Gastrocnemius medialis (tissue), 4 donors: ENCODE results near the gene RAB13. TPM values are rescaled to one million over a fixed set of nuclear protein-coding genes. Genes with fewer than 3 reads are reported as not detected.
A peak's percentile ranks its signal among the peaks of the same experiment; 100 is the strongest.

ENCODE experiments used
- ATAC-seq, 2 donors: fragments of 150-250 bp; one replicate each; pipeline ENCODE4 v1.9.1; 2016
- DNase-seq, 2 donors: peaks; one replicate each; pipeline ENCODE4 v3.0.0-alpha.2; 2019
- H3K27ac ChIP-seq, 4 donors: fragments of 200-600 bp; sonication (generic); 1 replicate in 1 of 4; 2 replicates in 3 of 4; pipeline ENCODE4 v1.5.1; 2016 to 2018; ENCODE audit warnings: mild to moderate bottlenecking in 2 of 4, moderate library complexity in 1 of 4
- H3K27me3 ChIP-seq, 3 donors: fragments of 200-600 bp; sonication (generic) in 2 of 3; 1 replicate in 1 of 3; 2 replicates in 2 of 3; pipeline versions ENCODE4 v1.5.1 to v1.6.0; 2016 to 2019; ENCODE audit warnings: mild to moderate bottlenecking in 1 of 3, moderate library complexity in 1 of 3
- H3K36me3 ChIP-seq, 2 donors: fragments of 200-600 bp; sonication (generic) in 1 of 2; one replicate each; pipeline ENCODE4 v1.5.1; 2017 to 2018
- H3K4me1 ChIP-seq, 2 donors: fragments of 200-600 bp; sonication (generic) in 1 of 2; one replicate each; pipeline ENCODE4 v1.5.1; 2016 to 2017; ENCODE audit warnings: mild to moderate bottlenecking in 2 of 2
- H3K4me3 ChIP-seq, 4 donors: fragments of 200-600 bp; sonication (generic) in 3 of 4; 1 replicate in 1 of 4; 2 replicates in 3 of 4; pipeline ENCODE4 v1.5.1; 2016 to 2019; ENCODE audit warnings: mild to moderate bottlenecking in 2 of 4
- H3K9me3 ChIP-seq, 3 donors: fragments of 200-600 bp; sonication (generic) in 2 of 3; 1 replicate in 1 of 3; 2 replicates in 2 of 3; pipeline ENCODE4 v1.5.1; 2016 to 2019
- CTCF ChIP-seq, 5 experiments: fragments of 450-650 bp in 3 of 5; fragments of 200-600 bp in 2 of 5; sonication (generic) in 2 of 5; IDR thresholded peaks in 4 of 5; conservative IDR thresholded peaks in 1 of 5; 1 replicate in 4 of 5; 2 replicates in 1 of 5; pipeline ENCODE4 v1.5.1; 2016 to 2019; ENCODE audit warnings: antibody characterized with exemption in 5 of 5, mild to moderate bottlenecking in 3 of 5, moderate library complexity in 3 of 5
- POLR2A ChIP-seq, 2 donors: fragments of 450-650 bp; IDR thresholded peaks; one replicate each; pipeline ENCODE4 v1.6.1; 2017; ENCODE audit warnings: antibody characterized with exemption in 2 of 2, mild to moderate bottlenecking in 2 of 2, moderate library complexity in 2 of 2
- in situ Hi-C, 4 donors: fragments of 200-750 bp; cut with MboI; loops; one replicate each; pipeline versions ENCODE4 v1.15.0 to v1.8.0; 2017; ENCODE audit warnings: low sequenced_read_pairs in 4 of 4
- intact Hi-C: fragments of 100-400 bp; cut with DNase I; formaldehyde crosslinking; loops from one replicate; pipeline ENCODE4 v1.15.1; 2023; ENCODE audit warnings: low total_unique reads
- total RNA-seq, 4 donors: library from RNA; depleted of rRNA; stranded (reverse); fragments of >200 nt; gene quantifications; one replicate each; pipeline versions ENCODE4 v1.1.0 to v1.2.3, GENCODE V29; 2016

Gene RAB13
- total RNA-seq, 4 donors from 2014 or later, result 6.4 to 12.3 (median 9.1) TPM

- intact Hi-C loops, result loop anchor here (1.0 kb wide), 2 partner anchors 13 to 36 kb away; partner anchors contain the start of gene DENND4B
- Histone ChIP-seq H3K36me3 (no peaks in the 10 kb centered on the region), H3K9me3 (no peaks in the 10 kb centered on the region), H3K4me1 (peaks cover 66 to 68% of the 10 kb centered on the region in 2 donors), H3K27me3 (no peaks in the 10 kb centered on the region), H3K4me3 (peak overlapping the region; percentile 19 to 100 (median 98)), H3K27ac (peak overlapping the region; percentile 91 to 98 (median 94))
- DNase-seq (no peak), ATAC-seq (no peak)
- in situ Hi-C loops, result no loop called here
- TF ChIP-seq CTCF (IDR thresholded peaks at IDR 0.05 in 4 of 5, conservative IDR thresholded peaks at IDR 0.05 in 1 of 5) (no peak), POLR2A (IDR thresholded peaks at IDR 0.05) (no peak)
Observed at GRCh38 chr1:153958961-153959260, 27.2 kb downstream of the RAB13 start.

- intact Hi-C loops (loop anchor here (1.0 kb wide), 2 partner anchors 12 to 35 kb away; partner anchors contain the start of gene DENND4B), in situ Hi-C loops (no loop called here)
- H3K9me3 ChIP-seq, result no peaks in the 10 kb centered on the region
- peak within 1 kb of the TSS; percentile 88 to 100 (median 98) for H3K4me3 ChIP-seq
- H3K36me3 ChIP-seq, result peaks cover 0 to 2% of the 10 kb centered on the region in 2 donors
- TF ChIP-seq POLR2A (IDR thresholded peaks at IDR 0.05) (peak; percentile 82 to 83), CTCF (IDR thresholded peaks at IDR 0.05 in 4 of 5, conservative IDR thresholded peaks at IDR 0.05 in 1 of 5) (no peak)
- ATAC-seq, result peak; percentile 81 to 88
- peak; percentile 99 for DNase-seq
- H3K4me1 ChIP-seq, result peaks cover 69 to 72% of the 10 kb centered on the region in 2 donors
- H3K27ac ChIP-seq, result peak within 1 kb of the TSS; percentile 91 to 98 (median 94)
- H3K27me3 ChIP-seq, result no peaks in the 10 kb centered on the region
Observed at GRCh38 chr1:153958111-153958960, 27.8 kb downstream of the RAB13 start, which contains the start of gene CRTC2. TSS of gene CRTC2 (minus strand) at chr1:153958612. CDS start at chr1:153958497, 115 bp downstream.

GRCh38 chr1:153957744-153958110 lies 28.4 kb downstream of the RAB13 start:
- intact Hi-C loops, result loop anchor here (1.0 kb wide), 2 partner anchors 11 to 34 kb away; partner anchors contain the start of gene DENND4B

GRCh38 chr1:153956997-153957715 lies 29.0 kb downstream of the RAB13 start:
- in situ Hi-C loops (no loop called here), intact Hi-C loops (no loop called here)
- H3K36me3 ChIP-seq, result peaks cover 0 to 14% of the 10 kb centered on the region in 2 donors
- H3K27me3 ChIP-seq, result no peaks in the 10 kb centered on the region
- ATAC-seq, result no peak
- peaks cover 64% of the 10 kb centered on the region in 2 donors for H3K4me1 ChIP-seq
- no peak for DNase-seq
- H3K4me3 ChIP-seq, result peak overlapping the region; percentile 88 to 100 (median 98)
- H3K9me3 ChIP-seq, result no peaks in the 10 kb centered on the region
- H3K27ac ChIP-seq, result peak overlapping the region; percentile 91 to 98 (median 94)
- TF ChIP-seq CTCF (IDR thresholded peaks at IDR 0.05 in 4 of 5, conservative IDR thresholded peaks at IDR 0.05 in 1 of 5), result no peak
- no peak for TF ChIP-seq POLR2A (IDR thresholded peaks at IDR 0.05)

More at GRCh38 chr1:153957744-153958110, 28.4 kb downstream of the RAB13 start:
- Histone ChIP-seq H3K36me3 (peaks cover 0 to 9% of the 10 kb centered on the region in 2 donors), H3K9me3 (no peaks in the 10 kb centered on the region), H3K27me3 (no peaks in the 10 kb centered on the region), H3K4me3 (peak overlapping the region; percentile 88 to 100 (median 98)), H3K27ac (peak overlapping the region; percentile 91 to 98 (median 94)), H3K4me1 (peaks cover 69 to 70% of the 10 kb centered on the region in 2 donors)
- no peak for TF ChIP-seq POLR2A (IDR thresholded peaks at IDR 0.05)
- TF ChIP-seq CTCF (IDR thresholded peaks at IDR 0.05 in 4 of 5, conservative IDR thresholded peaks at IDR 0.05 in 1 of 5), result no peak
- in situ Hi-C loops, result no loop called here
- DNase-seq (no peak), ATAC-seq (no peak)
